Activated CD4-positive, CD25-positive, alpha-beta regulatory T cell treated with anti-CD3 and anti-CD28 coated beads, Interleukin-2, amount 50 U/mL, for 24 hours (primary cell): ENCODE results near the gene KCNMB1.
"Not testable (repeated sequence)": the region's sequence is repeated elsewhere in the genome, so short reads cannot be mapped to it uniquely, and the experiment has no call there.

Experiments
- ATAC-seq, 2 donors: fragments of 150-1000 bp; cut with Tn5 transposase; one replicate each; pipeline ENCODE4 v1.10.0; 2021; ENCODE audit warnings: mild to moderate bottlenecking in 1 of 2, moderate library complexity in 1 of 2

The KCNMB1 gene

GRCh38 chr5:170413897-170414296 lies 24.7 kb upstream of the KCNMB1 start:
- no peak for ATAC-seq

- ATAC-seq = no peak
These were observed 21.9 kb upstream of the KCNMB1 start for GRCh38 chr5:170411100-170411499.

GRCh38 chr5:170410401-170410800 lies 21.2 kb upstream of the KCNMB1 start:
- no peak for ATAC-seq

- no peak for ATAC-seq
These were observed 19.9 kb upstream of the KCNMB1 start for GRCh38 chr5:170408877-170409660.

GRCh38 chr5:170408226-170408625 lies 19.1 kb upstream of the KCNMB1 start:
- ATAC-seq = no peak

GRCh38 chr5:170407062-170407461 lies 17.9 kb upstream of the KCNMB1 start:
- no peak for ATAC-seq

GRCh38 chr5:170405817-170406216 lies 16.6 kb upstream of the KCNMB1 start:
- ATAC-seq = no peak

- ATAC-seq = peak in 1 of 2 donors; percentile 20
These were observed 15.2 kb upstream of the KCNMB1 start for GRCh38 chr5:170404398-170404797.

- ATAC-seq = no peak
These were observed 14.5 kb upstream of the KCNMB1 start for GRCh38 chr5:170403675-170404074.

GRCh38 chr5:170402508-170402907 lies 13.3 kb upstream of the KCNMB1 start:
- no peak for ATAC-seq

- ATAC-seq = no peak
These were observed 7.9 kb upstream of the KCNMB1 start for GRCh38 chr5:170397059-170397458.

GRCh38 chr5:170393958-170394357 lies 4.8 kb upstream of the KCNMB1 start:
- no peak for ATAC-seq

GRCh38 chr5:170393235-170393634 lies 4.1 kb upstream of the KCNMB1 start:
- ATAC-seq = peak; percentile 91 to 93

GRCh38 chr5:170390472-170390871 lies 1.3 kb upstream of the KCNMB1 start:
- no peak for ATAC-seq

- ATAC-seq = no peak
These were observed 354 bp upstream of the KCNMB1 start for GRCh38 chr5:170389550-170389892.

- ATAC-seq = no peak
These were observed 1.2 kb downstream of the KCNMB1 start for GRCh38 chr5:170387775-170388639.

GRCh38 chr5:170386743-170387395 lies 2.3 kb downstream of the KCNMB1 start:
- no peak for ATAC-seq

GRCh38 chr5:170383227-170383626 lies 5.9 kb downstream of the KCNMB1 start:
- ATAC-seq = no peak

GRCh38 chr5:170382790-170383189 lies 6.4 kb downstream of the KCNMB1 start:
- no peak for ATAC-seq

- no peak for ATAC-seq
These were observed 8.7 kb downstream of the KCNMB1 start for GRCh38 chr5:170380361-170380951.

- ATAC-seq = no peak
These were observed 10.4 kb downstream of the KCNMB1 start for GRCh38 chr5:170378740-170379139.

GRCh38 chr5:170377027-170377426 lies 12.1 kb downstream of the KCNMB1 start:
- no peak for ATAC-seq

GRCh38 chr5:170376526-170376925 lies 12.6 kb downstream of the KCNMB1 start:
- not testable (repeated sequence) for ATAC-seq
